Measurements from ENCODE around the gene MFSD12. TPM values are rescaled to one million over a fixed set of nuclear protein-coding genes. Genes with fewer than 3 reads are reported as not detected.
A peak's percentile ranks its signal among the peaks of the same experiment; 100 is the strongest.

MFSD12 gene
- total and polyA plus RNA-seq, 2 experiments from 2014 or later, result 44.7 to 57.7 TPM

- H3K4me3 ChIP-seq, result no peak overlapping the region
- no peaks in the 10 kb centered on the region for H3K9me3 ChIP-seq (ENCODE audit: low read depth)
- no peaks in the 10 kb centered on the region for H3K9me2 ChIP-seq (replicated peaks; ENCODE audit: insufficient read depth)
- WGBS (ENCODE audit: low lambda C conversion rate, missing lambda C conversion rate), result 95% methylated on average over 37 of the region's 40 CpGs
- H3K4me1 ChIP-seq (ENCODE audit: insufficient read depth), result no peaks in the 10 kb centered on the region
- peaks cover 54% of the 10 kb centered on the region for H3K79me2 ChIP-seq
- TF ChIP-seq EZH2phosphoT487 (IDR thresholded peaks at IDR 0.05; ENCODE audit: low read depth, severe bottlenecking, unreplicated experiment), result no peak
- TF ChIP-seq EZH2 (IDR thresholded peaks at IDR 0.05; ENCODE audit: borderline replicate concordance), result no peak
- TF ChIP-seq, protein P1, sequence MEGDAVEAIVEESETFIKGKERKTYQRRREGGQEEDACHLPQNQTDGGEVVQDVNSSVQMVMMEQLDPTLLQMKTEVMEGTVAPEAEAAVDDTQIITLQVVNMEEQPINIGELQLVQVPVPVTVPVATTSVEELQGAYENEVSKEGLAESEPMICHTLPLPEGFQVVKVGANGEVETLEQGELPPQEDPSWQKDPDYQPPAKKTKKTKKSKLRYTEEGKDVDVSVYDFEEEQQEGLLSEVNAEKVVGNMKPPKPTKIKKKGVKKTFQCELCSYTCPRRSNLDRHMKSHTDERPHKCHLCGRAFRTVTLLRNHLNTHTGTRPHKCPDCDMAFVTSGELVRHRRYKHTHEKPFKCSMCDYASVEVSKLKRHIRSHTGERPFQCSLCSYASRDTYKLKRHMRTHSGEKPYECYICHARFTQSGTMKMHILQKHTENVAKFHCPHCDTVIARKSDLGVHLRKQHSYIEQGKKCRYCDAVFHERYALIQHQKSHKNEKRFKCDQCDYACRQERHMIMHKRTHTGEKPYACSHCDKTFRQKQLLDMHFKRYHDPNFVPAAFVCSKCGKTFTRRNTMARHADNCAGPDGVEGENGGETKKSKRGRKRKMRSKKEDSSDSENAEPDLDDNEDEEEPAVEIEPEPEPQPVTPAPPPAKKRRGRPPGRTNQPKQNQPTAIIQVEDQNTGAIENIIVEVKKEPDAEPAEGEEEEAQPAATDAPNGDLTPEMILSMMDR (IDR thresholded peaks at IDR 0.05; ENCODE audit: poor library complexity), result no peak
- H4K20me1 ChIP-seq (ENCODE audit: insufficient read depth, poor library complexity, severe bottlenecking), result peaks cover 57% of the 10 kb centered on the region
- no peaks in the 10 kb centered on the region for H3K27me3 ChIP-seq
- H2AFZ ChIP-seq, result no peak overlapping the region
- no peaks in the 10 kb centered on the region for H3K36me3 ChIP-seq (replicated peaks; ENCODE audit: insufficient read depth, low read depth)
- H3K4me2 ChIP-seq, result no peak overlapping the region
- no peak for DNase-seq (ENCODE audit: low spot score)
- no peak overlapping the region for H3K27ac ChIP-seq
Observed at GRCh38 chr19:3522421-3523360, 34.7 kb downstream of the MFSD12 start.

GRCh38 chr19:3521104-3521445, 36.3 kb downstream of the MFSD12 start:
- H3K79me2 ChIP-seq, result peaks cover 70% of the 10 kb centered on the region
- no peak overlapping the region for H3K27ac ChIP-seq
- H3K9me2 ChIP-seq (replicated peaks; ENCODE audit: insufficient read depth), result no peaks in the 10 kb centered on the region
- H3K4me1 ChIP-seq (ENCODE audit: insufficient read depth), result peaks cover 7% of the 10 kb centered on the region
- H3K4me2 ChIP-seq, result no peak overlapping the region
- H3K27me3 ChIP-seq, result no peaks in the 10 kb centered on the region
- H2AFZ ChIP-seq, result no peak overlapping the region
- no peak for TF ChIP-seq EZH2phosphoT487 (IDR thresholded peaks at IDR 0.05; ENCODE audit: low read depth, severe bottlenecking, unreplicated experiment)
- TF ChIP-seq, protein P1 (IDR thresholded peaks at IDR 0.05; ENCODE audit: poor library complexity), result no peak
- no peak for TF ChIP-seq EZH2 (IDR thresholded peaks at IDR 0.05; ENCODE audit: borderline replicate concordance)
- no peaks in the 10 kb centered on the region for H3K9me3 ChIP-seq (ENCODE audit: low read depth)
- no peak for DNase-seq (ENCODE audit: low spot score)
- peaks cover 73% of the 10 kb centered on the region for H4K20me1 ChIP-seq (ENCODE audit: insufficient read depth, poor library complexity, severe bottlenecking)
- WGBS (ENCODE audit: low lambda C conversion rate, missing lambda C conversion rate), result 86% methylated on average over 7 of the region's 7 CpGs
- H3K36me3 ChIP-seq (replicated peaks; ENCODE audit: insufficient read depth, low read depth), result no peaks in the 10 kb centered on the region
- no peak overlapping the region for H3K4me3 ChIP-seq

GRCh38 chr19:3520166-3521103, 37.0 kb downstream of the MFSD12 start:
- H3K36me3 ChIP-seq (replicated peaks; ENCODE audit: insufficient read depth, low read depth), result no peaks in the 10 kb centered on the region
- TF ChIP-seq EZH2 (IDR thresholded peaks at IDR 0.05; ENCODE audit: borderline replicate concordance) (no peak), EZH2phosphoT487 (IDR thresholded peaks at IDR 0.05; ENCODE audit: low read depth, severe bottlenecking, unreplicated experiment) (no peak)
- TF ChIP-seq, protein P1 (IDR thresholded peaks at IDR 0.05; ENCODE audit: poor library complexity), result no peak
- no peaks in the 10 kb centered on the region for H3K9me3 ChIP-seq (ENCODE audit: low read depth)
- H3K27me3 ChIP-seq, result no peaks in the 10 kb centered on the region
- no peak overlapping the region for H3K27ac ChIP-seq
- H4K20me1 ChIP-seq (ENCODE audit: insufficient read depth, poor library complexity, severe bottlenecking), result peaks cover 79% of the 10 kb centered on the region
- DNase-seq (ENCODE audit: low spot score), result peak; percentile 51
- H3K4me3 ChIP-seq, result no peak overlapping the region
- H3K4me1 ChIP-seq (ENCODE audit: insufficient read depth), result peaks cover 7% of the 10 kb centered on the region
- WGBS (ENCODE audit: low lambda C conversion rate, missing lambda C conversion rate), result 88% methylated on average over 35 of the region's 37 CpGs
- H3K4me2 ChIP-seq, result no peak overlapping the region
- peaks cover 76% of the 10 kb centered on the region for H3K79me2 ChIP-seq
- H2AFZ ChIP-seq, result no peak overlapping the region
- no peaks in the 10 kb centered on the region for H3K9me2 ChIP-seq (replicated peaks; ENCODE audit: insufficient read depth)
